DND-41 (cell line): ENCODE results near the gene ADISSP.

Source experiments
- ATAC-seq: fragments of 200-7000 bp; cut with Tn5 transposase; 3 replicates; pipeline ENCODE4 v1.9.1; 2021; ENCODE audit warnings: low read depth; ENCODE audit not compliant: insufficient read depth
- DNase-seq: peaks from one replicate; pipeline ENCODE4 v3.0.0-alpha.2; 2020
- H2AFZ ChIP-seq: 2 replicates; pipeline ENCODE4 v1.6.0; 2012; ENCODE audit warnings: low read depth, low read length
- H3K27ac ChIP-seq: 2 replicates; pipeline ENCODE4 v1.5.1; 2012; ENCODE audit warnings: low read length, inconsistent platforms
- H3K27me3 ChIP-seq: fragments of 200-600 bp; sonication (generic); 2 replicates; pipeline ENCODE4 v1.6.0; 2012; ENCODE audit warnings: low read length, mild to moderate bottlenecking, inconsistent platforms; ENCODE audit not compliant: insufficient read depth, poor library complexity
- H3K36me3 ChIP-seq: 2 replicates; pipeline ENCODE4 v1.5.1; 2012; ENCODE audit warnings: low read length, inconsistent platforms; ENCODE audit not compliant: insufficient read depth
- H3K4me1 ChIP-seq: 2 replicates; pipeline ENCODE4 v1.5.1; 2012; ENCODE audit warnings: mild to moderate bottlenecking, low read length; ENCODE audit not compliant: insufficient read depth
- H3K4me2 ChIP-seq: 2 replicates; pipeline ENCODE4 v1.6.0; 2012; ENCODE audit warnings: mild to moderate bottlenecking, moderate library complexity, low read length, inconsistent platforms; ENCODE audit not compliant: insufficient read depth
- H3K4me3 ChIP-seq, 2 experiments: fragments of 200-600 bp in 1 of 2; shearing (Covaris generic) in 1 of 2; 2 replicates each; pipeline ENCODE4 v1.5.1; 2012 to 2016; ENCODE audit warnings: inconsistent platforms in 2 of 2, low read length in 2 of 2, mild to moderate bottlenecking in 2 of 2, low read depth in 1 of 2, moderate library complexity in 1 of 2
- H3K79me2 ChIP-seq: 2 replicates; pipeline ENCODE4 v1.6.0; 2012; ENCODE audit warnings: low read length, inconsistent platforms; ENCODE audit not compliant: insufficient read depth
- H3K9ac ChIP-seq: 2 replicates; pipeline ENCODE4 v1.6.0; 2012; ENCODE audit warnings: low read depth, mild to moderate bottlenecking, inconsistent platforms, low read length, moderate library complexity
- H3K9me3 ChIP-seq: 2 replicates; pipeline ENCODE4 v1.5.1; 2012; ENCODE audit warnings: low read length, moderate library complexity, mild to moderate bottlenecking, inconsistent platforms; ENCODE audit not compliant: insufficient read depth, severe bottlenecking
- H4K20me1 ChIP-seq: 2 replicates; pipeline ENCODE4 v1.6.0; 2012; ENCODE audit warnings: low read length; ENCODE audit not compliant: insufficient read depth
- CTCF ChIP-seq: IDR thresholded peaks from 2 replicates; pipeline ENCODE4 v1.5.1; 2012; ENCODE audit warnings: borderline replicate concordance, low read length, moderate library complexity, mild to moderate bottlenecking; ENCODE audit not compliant: poor library complexity, severe bottlenecking; ENCODE audit errors: extremely low read depth
- EZH2 ChIP-seq: IDR thresholded peaks from 3 replicates; pipeline ENCODE4 v1.6.1; 2012; ENCODE audit warnings: borderline replicate concordance, low read depth, mild to moderate bottlenecking, moderate library complexity, low read length, inconsistent platforms; ENCODE audit not compliant: severe bottlenecking

Gene ADISSP

GRCh38 chr20:3734111-3734843 lies 33.3 kb downstream of the ADISSP start:
- Histone ChIP-seq H3K9me3 (no peaks in the 10 kb centered on the region), H3K9ac (no peak overlapping the region), H3K79me2 (no peaks in the 10 kb centered on the region), H3K4me2 (no peak overlapping the region), H3K27ac (no peak overlapping the region), H4K20me1 (no peaks in the 10 kb centered on the region), H3K36me3 (no peaks in the 10 kb centered on the region), H3K27me3 (peaks cover 12% of the 10 kb centered on the region), H3K4me3 (no peak overlapping the region), H3K4me1 (no peaks in the 10 kb centered on the region), H2AFZ (no peak overlapping the region)
- DNase-seq (no peak), ATAC-seq (no peak)
- TF ChIP-seq EZH2 (no peak), CTCF (no peak)

GRCh38 chr20:3733119-3733995 lies 34.2 kb downstream of the ADISSP start:
- H3K36me3 ChIP-seq, result no peaks in the 10 kb centered on the region
- H3K79me2 ChIP-seq, result no peaks in the 10 kb centered on the region
- H3K4me1 ChIP-seq, result no peaks in the 10 kb centered on the region
- H3K9me3 ChIP-seq, result no peaks in the 10 kb centered on the region
- no peak overlapping the region for H3K9ac ChIP-seq
- peaks cover 15% of the 10 kb centered on the region for H3K27me3 ChIP-seq
- no peak overlapping the region for H3K4me3 ChIP-seq
- no peak for ATAC-seq
- no peak overlapping the region for H3K4me2 ChIP-seq
- no peak for TF ChIP-seq EZH2
- TF ChIP-seq CTCF, result no peak
- no peaks in the 10 kb centered on the region for H4K20me1 ChIP-seq
- H3K27ac ChIP-seq, result no peak overlapping the region
- H2AFZ ChIP-seq, result no peak overlapping the region
- no peak for DNase-seq

GRCh38 chr20:3732327-3733118 lies 35.0 kb downstream of the ADISSP start, which contains the start of gene HSPA12B:
Gene HSPA12B, plus strand, starts transcription at chr20:3732685. Its CDS starts 5,990 bp downstream, at chr20:3738675.
- H3K27me3 ChIP-seq, result peaks cover 22% of the 10 kb centered on the region
- no peak within 1 kb of the TSS for H3K4me2 ChIP-seq
- ATAC-seq (no peak), DNase-seq (no peak)
- H3K4me1 ChIP-seq, result no peaks in the 10 kb centered on the region
- no peak within 1 kb of the TSS for H3K27ac ChIP-seq
- H3K36me3 ChIP-seq, result no peaks in the 10 kb centered on the region
- no peak within 1 kb of the TSS for H2AFZ ChIP-seq
- H3K9ac ChIP-seq, result no peak within 1 kb of the TSS
- no peaks in the 10 kb centered on the region for H3K9me3 ChIP-seq
- no peak within 1 kb of the TSS for H3K4me3 ChIP-seq
- no peaks in the 10 kb centered on the region for H3K79me2 ChIP-seq
- no peaks in the 10 kb centered on the region for H4K20me1 ChIP-seq
- no peak for TF ChIP-seq CTCF
- TF ChIP-seq EZH2, result no peak
